Measurements from ENCODE around the gene GRB14.

GRB14 gene

GRCh38 chr2:164609790-164610189 lies 11.5 kb downstream of the GRB14 start:
- Histone ChIP-seq H3K9me3 (no peaks in the 10 kb centered on the region), H3K27me3 (no peaks in the 10 kb centered on the region), H3K4me3 (no peak overlapping the region), H3K4me1 (peaks cover 0 to 21% (median 5%) of the 10 kb centered on the region in 4 donors), H3K36me3 (no peaks in the 10 kb centered on the region), H3K27ac (no peak overlapping the region)
- no peak for TF ChIP-seq CTCF (IDR thresholded peaks at IDR 0.05)
- DNase-seq, result no peak
- intact Hi-C loops (cut with DNase I; ENCODE audit: low total_unique reads), result no loop called here

GRCh38 chr2:164606557-164606956 lies 14.7 kb downstream of the GRB14 start:
- no peak for DNase-seq
- H3K27ac ChIP-seq, result no peak overlapping the region
- no peak for TF ChIP-seq CTCF (IDR thresholded peaks at IDR 0.05)
- H3K4me3 ChIP-seq, result no peak overlapping the region
- intact Hi-C loops (cut with DNase I; ENCODE audit: low total_unique reads), result no loop called here
- H3K4me1 ChIP-seq, result peaks cover 0 to 22% (median 5%) of the 10 kb centered on the region in 4 donors
- H3K27me3 ChIP-seq, result no peaks in the 10 kb centered on the region
- no peaks in the 10 kb centered on the region for H3K9me3 ChIP-seq
- no peaks in the 10 kb centered on the region for H3K36me3 ChIP-seq

- no peaks in the 10 kb centered on the region for H3K36me3 ChIP-seq
- no peak for TF ChIP-seq CTCF (IDR thresholded peaks at IDR 0.05)
- H3K4me3 ChIP-seq, result no peak overlapping the region
- DNase-seq, result no peak
- no peaks in the 10 kb centered on the region for H3K27me3 ChIP-seq
- no peak overlapping the region for H3K27ac ChIP-seq
- intact Hi-C loops (cut with DNase I; ENCODE audit: low total_unique reads), result no loop called here
- no peaks in the 10 kb centered on the region for H3K9me3 ChIP-seq
- peaks cover 0 to 22% (median 5%) of the 10 kb centered on the region in 4 donors for H3K4me1 ChIP-seq
Measured at GRCh38 chr2:164605295-164605694, 16.0 kb downstream of the GRB14 start.

GRCh38 chr2:164600763-164601162 lies 20.5 kb downstream of the GRB14 start:
- peaks cover 0 to 10% (median 1%) of the 10 kb centered on the region in 4 donors for H3K4me1 ChIP-seq
- no peak overlapping the region for H3K4me3 ChIP-seq
- H3K27me3 ChIP-seq, result no peaks in the 10 kb centered on the region
- intact Hi-C loops (cut with DNase I; ENCODE audit: low total_unique reads), result no loop called here
- H3K9me3 ChIP-seq, result no peaks in the 10 kb centered on the region
- TF ChIP-seq CTCF (IDR thresholded peaks at IDR 0.05), result no peak
- no peaks in the 10 kb centered on the region for H3K36me3 ChIP-seq
- DNase-seq, result no peak
- no peak overlapping the region for H3K27ac ChIP-seq

- Histone ChIP-seq H3K36me3 (no peaks in the 10 kb centered on the region), H3K27me3 (no peaks in the 10 kb centered on the region), H3K4me1 (peaks cover 0 to 3% (median 0%) of the 10 kb centered on the region in 4 donors), H3K9me3 (no peaks in the 10 kb centered on the region), H3K27ac (no peak overlapping the region), H3K4me3 (no peak overlapping the region)
- intact Hi-C loops (cut with DNase I; ENCODE audit: low total_unique reads), result no loop called here
- TF ChIP-seq CTCF (IDR thresholded peaks at IDR 0.05), result peak; percentile 50 to 54
- no peak for DNase-seq
Measured at GRCh38 chr2:164599954-164600589, 21.2 kb downstream of the GRB14 start.

GRCh38 chr2:164597983-164598382 lies 23.3 kb downstream of the GRB14 start:
- H3K4me1 ChIP-seq, result no peaks in the 10 kb centered on the region
- H3K27ac ChIP-seq, result no peak overlapping the region
- H3K9me3 ChIP-seq, result no peaks in the 10 kb centered on the region
- intact Hi-C loops (cut with DNase I; ENCODE audit: low total_unique reads), result no loop called here
- no peaks in the 10 kb centered on the region for H3K27me3 ChIP-seq
- no peak for TF ChIP-seq CTCF (IDR thresholded peaks at IDR 0.05)
- no peak overlapping the region for H3K4me3 ChIP-seq
- no peaks in the 10 kb centered on the region for H3K36me3 ChIP-seq
- DNase-seq, result no peak
